EL (cell line): ENCODE measurements around the gene TCTA.

Source experiments
- DNase-seq: peaks from one replicate; pipeline ENCODE4 v3.0.0-alpha.2; 2016

The TCTA gene

DNA sequence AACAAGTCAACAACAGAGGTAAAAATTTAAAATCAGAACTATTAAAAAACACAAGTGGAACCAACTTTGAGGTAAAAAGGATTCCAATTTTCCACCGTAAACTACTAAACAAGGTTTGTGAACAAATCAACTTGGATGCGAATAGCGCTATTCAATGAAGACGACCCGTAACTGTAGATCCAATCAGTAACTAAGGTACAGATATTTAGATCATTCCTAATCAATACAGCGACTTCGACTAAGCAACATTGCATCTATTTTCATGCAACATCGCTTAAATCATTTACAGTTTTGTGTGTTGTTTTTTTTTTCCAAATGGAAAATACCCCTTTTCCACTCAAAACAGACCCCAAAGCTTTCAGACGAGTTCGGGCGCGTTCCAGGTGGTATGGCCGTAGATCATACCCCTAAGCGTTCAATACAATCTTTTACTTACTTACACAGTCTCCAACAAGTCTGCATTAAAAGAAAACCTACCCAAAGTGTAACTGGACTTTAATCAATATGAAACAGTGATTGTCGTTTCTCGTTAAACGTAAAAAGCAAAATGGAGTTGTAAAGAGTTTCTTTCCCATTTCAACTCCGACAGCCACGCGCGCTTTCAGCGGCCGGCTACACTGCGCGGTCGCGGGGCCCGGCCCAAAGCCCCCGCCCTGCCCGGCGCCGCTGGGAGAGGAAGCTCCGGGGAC lies 1.2 kb upstream of the TCTA start:
- DNase-seq: no peak

DNA sequence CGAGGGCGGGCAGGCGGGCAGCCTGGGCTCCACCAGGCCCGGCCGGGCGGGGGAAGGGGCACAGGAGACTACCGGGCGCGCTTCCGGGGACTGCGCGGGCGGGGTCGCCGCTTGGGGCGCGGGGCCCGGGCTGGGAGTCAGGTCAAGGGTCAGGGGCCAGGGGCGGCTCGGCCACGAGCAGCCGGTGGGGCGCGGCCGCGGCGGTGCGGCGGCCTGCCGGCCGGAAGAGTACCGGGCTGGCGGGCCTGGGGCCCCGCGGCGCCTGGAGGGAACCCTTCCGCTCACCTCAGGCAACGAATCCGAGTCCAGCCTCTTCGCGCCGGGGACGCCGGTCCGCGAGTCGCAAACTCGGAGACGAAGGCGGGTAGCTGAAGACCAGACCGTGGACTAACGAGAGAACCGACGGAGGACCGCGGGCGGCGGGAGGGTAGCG lies 672 bp upstream of the TCTA start:
- peak; percentile 34 for DNase-seq

DNA sequence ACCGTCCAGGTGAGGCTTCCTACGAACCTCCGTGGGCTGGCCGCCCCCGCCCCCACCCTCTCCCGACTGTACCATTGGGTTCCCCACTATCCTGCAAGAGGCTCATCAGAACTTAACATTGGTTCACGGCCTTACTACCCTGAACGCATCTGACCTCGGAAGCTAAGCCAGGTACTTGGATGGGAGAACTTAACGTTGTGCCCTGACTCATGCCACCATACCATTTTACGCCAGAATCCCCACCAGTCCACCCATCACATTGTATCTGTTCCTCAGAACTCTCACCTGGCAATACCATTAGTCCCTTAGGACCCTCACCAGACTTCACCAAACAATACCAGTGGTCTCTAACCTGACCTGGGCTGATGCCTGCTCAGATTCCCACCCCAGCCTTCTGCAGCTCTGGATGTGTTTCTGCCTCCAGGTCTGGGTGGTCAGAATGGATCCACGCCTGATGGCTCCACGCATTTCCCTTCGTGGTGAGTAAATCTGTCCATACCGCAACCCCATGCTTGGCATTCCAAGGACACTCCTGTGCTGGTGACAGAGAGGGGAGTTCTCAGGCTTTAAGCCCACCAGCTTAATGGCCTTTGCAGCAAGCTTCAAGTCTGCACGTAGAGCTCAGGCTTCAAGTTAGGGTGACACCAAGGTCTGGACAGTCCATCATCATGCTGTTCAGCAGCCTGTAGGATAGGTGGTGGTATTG lies 562 bp downstream of the TCTA start:
- peak; percentile 27 for DNase-seq

DNA sequence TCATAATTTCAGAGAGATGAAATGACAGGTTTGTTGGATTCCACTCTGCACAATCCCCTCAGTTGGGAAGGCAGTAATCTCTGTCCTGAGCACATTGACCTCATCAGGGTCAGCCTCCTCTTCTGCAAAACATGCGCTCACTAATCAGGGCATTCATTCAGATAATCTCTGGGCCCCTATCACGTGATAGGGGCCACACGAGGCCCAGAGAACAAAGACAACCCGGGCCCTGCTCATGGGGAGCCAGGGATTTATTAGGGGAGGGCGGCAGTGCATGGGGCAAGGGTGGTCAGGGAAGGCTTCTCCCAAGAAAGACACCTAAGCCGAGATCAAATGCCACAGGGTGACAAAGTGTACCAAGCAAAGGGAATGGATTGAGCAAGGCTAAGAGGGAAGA lies 1.1 kb downstream of the TCTA start:
- no peak for DNase-seq

DNA sequence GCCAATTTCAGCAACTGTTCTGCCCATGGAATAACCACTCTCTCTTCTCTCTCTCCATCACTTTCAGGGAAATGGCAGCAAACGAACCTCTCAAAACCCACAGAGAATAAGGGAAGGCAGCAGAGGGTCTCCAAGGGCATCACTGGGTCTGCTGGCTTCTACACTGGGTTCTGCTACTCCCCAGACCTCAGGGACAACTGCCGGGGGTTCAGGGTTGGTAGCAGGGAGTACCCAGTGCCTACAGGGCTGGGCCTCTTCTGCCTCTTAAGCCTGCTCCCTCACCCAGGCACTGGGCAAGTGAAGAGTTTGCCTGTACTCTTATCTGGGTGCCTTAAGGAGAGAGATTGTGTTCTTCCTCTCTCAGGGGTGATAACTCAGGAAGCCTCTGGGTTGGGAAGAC lies 2.5 kb downstream of the TCTA start:
- no peak for DNase-seq

DNA sequence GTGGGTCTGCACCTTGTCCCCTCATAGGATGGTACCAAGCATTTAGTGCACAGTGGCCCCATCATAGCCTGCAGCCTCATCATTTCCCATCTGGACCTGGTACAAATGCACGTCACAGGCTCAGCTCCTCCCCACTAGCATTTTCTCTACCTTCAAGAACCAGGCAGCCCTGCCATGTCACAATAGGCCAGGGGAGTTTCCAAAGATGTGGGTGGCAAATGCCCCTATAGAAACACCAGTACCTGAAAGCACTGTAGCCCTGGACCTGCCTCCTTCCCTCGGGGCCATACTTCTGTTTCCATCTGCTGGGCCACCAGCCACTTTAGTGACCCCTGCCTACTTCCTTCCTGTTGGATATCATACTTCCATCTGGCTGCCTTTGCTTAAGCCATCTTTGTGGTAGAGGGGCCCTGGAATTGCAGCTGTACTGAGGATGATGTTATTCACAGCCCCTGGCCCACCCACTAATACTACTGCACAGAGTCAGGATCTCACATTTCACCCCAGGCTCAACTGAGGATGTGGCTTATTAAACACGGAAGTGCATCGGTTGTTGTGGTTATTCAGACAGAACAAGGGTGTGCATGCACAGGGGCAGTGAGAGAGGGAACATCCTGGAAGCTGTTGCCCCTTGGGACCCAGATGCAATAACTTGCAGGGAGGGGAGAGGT lies 3.8 kb downstream of the TCTA start:
- no peak for DNase-seq

DNA sequence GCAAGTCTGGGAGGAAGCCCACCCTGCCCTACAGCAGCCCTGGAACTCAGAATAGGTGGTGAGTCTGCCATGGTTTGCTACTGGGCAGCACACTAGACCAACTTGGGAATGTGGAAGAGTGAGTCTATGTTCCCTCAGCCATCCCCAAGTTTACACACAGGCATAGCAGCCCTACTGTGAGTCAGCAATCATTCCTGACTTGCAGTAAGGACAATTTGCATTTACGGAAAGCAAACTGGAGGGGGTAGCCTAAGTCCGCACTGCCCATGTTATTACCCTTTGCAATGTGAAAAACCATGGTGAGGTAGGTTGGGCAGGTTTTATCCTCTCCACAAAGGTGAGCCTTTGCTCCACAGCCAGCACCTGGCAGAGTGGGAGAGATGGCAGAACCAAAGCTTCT lies 4.6 kb downstream of the TCTA start:
- DNase-seq: no peak

DNA sequence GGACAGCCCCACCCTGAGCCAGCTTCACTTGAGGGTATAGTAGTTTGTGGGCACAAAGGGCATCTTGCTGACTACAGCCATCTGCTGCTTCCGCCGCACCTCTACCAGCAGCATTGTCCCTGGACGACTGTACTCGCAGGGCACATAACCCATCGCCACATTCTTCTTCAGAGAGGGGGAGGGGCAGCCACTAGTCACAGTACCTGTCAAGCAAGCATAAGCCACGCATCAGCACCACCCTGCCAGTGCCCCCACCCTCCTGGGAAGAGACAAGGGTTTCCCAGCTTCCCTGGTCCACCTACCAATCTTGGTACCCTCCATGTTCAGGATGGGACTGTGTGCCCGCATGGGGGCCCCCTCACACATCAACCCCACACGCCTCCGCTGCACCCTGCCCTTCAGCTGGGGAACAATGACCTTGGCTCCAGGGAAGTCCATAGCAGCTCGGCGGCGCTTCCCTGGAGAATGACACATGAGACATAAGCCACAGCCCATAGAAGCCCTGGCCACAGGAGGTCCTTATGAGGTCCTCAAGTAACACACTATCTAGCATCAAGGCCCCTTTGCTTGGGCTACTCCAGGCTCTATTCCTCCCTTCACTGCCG lies 5.4 kb downstream of the TCTA start:
- DNase-seq: no peak

DNA sequence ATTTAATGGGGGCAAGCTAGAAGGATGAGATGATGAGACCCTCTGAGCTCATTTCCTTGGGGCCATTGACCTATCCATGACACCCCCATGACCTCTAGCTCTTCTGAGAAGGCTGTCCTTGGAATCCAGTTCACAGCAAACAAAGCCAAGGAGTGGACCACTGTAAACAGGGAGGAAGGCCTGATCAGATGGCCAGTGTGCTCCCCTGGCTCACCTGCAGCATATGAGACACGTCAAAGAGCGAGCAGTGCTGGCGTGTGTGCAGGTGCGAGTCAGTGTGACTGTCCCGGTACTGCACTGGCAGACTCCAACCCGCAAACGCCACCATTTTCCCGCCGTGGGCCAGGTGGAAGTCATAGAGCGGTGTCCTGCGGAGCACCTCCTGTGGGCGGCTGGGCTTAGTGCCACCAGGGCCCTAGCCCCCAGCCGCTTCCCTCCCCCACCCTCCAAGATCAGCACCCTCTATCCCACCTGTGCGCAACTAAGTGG lies 9.7 kb downstream of the TCTA start:
- DNase-seq: no peak

DNA sequence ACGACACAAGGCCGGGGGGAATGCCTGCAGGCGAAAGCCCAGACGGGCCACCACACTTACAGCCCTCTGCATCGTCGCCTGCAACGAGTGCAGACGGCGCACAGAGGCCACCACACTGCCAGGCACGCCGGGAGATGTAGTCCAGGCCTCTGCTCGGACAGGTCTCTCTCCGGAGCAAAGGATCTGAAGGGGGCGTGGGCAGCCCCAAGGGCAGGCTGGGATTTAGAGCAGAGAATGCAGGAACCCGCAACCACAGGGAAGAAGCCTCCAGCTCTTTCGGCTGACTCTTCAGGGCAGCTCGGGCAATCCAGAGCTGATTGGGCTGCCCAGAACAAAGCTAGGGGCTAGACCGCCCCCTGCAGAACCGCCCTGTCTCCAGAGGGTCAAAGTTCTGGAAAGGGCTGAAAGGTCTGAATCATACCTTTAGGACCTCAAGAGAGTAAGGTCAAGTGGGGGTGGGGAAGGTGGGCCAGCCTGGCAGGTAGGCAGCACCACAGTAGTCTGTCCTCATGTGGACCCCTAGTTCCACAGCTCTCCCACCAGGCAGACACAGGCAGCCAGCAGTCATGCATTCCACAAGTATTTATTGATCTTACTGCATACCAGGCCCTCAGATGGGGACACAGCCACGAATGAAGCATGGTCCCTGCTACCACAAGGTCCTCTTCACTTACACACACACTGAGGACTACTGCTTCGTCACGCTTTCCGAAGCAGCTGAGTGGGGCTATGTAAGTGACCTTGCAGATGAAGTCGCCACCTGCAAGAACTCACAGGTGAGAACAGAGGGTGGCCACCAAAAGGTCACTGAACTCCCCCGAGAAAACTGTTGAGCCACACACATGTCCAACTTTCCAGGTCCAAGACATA lies 10.4 kb downstream of the TCTA start, which contains the start of gene AMT:
Gene AMT (minus strand): TSS at position 95 of the 870 bp plus-strand sequence. CDS start 23 bp downstream, at position 72.
- no peak for DNase-seq

DNA sequence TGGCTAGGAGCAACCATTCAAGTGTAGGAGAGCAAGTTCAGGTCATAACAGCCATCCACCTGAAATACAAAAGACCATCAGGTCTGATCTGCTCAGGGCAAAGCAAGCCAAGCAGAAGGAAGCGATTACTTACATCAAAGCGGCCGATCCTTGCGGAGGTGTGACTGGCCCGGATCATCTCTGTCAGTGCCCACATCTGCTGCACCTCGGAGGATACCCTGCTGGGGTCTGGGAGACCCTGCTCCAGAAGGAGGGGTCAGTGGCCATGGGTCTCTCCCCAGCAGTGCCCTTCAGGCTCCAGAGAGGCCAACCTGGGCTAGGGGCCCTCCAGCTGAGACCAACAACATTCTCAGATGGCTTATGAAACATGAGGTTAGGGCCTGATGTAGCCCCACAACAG lies 12.6 kb downstream of the TCTA start:
- DNase-seq: no peak

DNA sequence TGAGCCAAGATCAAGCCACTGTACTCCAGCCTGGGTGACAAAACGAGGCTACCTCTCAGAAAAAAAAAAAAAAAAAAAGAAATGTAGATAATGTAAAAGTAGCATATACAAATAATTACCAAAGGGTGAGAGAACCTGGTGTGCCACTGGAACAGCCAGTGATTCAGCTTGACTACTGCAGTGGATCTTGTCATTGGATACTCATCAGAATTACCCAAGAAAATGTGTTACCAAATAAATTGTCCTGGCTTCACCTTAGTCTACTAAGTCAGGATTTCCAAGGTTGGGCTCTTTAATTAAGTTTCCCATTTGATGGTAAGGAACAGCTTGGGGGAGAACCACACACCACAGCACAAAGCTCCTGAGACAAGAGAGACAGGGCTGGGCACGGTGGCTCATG lies 15.4 kb downstream of the TCTA start:
- DNase-seq: no peak

DNA sequence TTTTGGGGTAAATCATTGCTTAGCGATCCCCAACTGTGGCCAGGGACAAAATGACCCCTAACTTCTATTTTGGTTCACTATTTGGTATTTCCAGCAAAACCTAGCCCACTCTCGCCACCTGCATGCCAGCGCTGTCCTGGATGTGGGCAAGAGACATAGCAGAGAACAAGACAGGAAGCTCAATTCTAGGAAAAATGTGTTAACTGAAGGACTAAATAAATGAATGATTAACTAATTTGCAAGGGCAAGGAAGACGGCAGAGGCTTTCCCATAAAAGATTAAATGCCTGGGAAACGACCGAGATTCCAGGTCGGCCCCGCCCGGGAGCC lies 16.5 kb downstream of the TCTA start:
- DNase-seq: no peak

DNA sequence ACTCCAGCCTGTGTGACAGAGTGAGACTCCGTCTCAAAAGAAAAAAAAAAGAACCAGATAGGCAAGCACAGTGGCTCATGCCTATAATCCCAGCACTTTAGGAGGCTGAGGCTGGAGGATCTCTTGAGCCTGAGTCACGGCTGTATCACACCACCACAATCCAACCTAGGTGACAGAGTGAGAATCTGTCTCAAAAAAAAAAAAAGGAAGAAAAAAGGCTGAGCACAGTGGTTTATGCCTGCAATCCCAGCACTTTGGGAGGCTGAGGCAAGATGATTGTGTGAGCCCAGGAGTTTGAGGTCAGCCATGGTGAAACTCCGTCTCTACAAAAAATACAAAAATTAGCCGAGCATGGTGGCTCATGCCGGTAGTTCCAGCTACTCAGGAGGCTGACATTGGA lies 22.5 kb downstream of the TCTA start:
- DNase-seq: no peak

DNA sequence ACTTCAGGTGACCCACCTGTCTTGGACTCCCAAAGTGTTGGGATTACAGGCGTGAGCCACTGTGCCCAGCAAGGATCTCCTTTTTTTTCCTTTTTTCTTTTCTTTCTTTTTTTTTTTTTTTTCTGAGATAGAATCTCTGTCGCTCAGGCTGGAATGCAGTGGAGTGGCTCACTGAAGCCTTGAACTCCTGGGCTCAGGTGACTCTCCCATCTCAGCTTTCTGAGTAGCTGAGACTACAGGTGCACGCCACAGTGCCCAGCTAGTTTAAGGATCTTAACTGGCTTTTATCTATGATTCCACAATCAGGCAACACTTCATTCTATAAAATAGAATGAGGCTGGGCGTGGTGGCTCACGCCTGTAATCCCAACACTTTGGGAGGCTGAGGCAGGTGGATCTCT lies 33.2 kb downstream of the TCTA start:
- DNase-seq: no peak

DNA sequence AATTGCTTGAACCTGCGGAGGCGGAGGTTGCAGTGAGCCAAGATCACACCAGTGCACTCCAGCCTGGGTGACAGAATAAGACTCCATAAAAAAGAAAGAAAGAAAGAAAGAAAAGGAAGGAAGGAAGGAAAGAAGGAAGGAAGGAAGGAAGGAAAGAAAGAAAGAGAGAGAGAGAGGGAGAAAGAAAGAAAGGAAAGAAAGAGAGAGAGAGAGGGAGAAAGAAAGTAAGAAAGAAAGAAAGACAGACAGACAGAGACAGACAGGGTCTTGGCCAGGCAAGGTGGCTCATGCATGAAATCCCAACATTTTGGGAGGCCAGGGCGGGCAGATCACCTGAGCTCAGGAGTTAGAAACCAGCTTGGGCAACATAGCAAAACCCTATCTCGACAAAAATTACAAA lies 41.4 kb downstream of the TCTA start:
- no peak for DNase-seq

DNA sequence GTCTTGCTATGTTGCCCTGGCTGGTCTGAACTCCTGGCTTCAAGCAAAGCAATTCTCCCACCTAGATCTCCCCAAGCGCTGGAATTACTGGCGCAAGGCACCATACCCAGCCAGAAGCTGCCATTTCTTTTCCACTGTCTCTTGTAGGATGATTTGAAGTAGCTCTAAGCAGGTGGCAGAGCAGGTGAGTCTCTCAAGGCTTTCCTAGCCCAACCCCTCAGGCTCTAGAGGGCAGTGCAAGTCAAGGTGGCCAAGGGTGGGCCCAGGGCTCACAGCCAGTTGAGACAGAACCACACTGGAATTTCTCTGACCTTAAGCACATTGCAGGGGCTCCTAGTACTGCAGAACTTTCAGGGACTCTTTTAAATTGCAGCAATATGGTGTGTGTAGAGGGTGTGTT lies 42.2 kb downstream of the TCTA start:
- no peak for DNase-seq

DNA sequence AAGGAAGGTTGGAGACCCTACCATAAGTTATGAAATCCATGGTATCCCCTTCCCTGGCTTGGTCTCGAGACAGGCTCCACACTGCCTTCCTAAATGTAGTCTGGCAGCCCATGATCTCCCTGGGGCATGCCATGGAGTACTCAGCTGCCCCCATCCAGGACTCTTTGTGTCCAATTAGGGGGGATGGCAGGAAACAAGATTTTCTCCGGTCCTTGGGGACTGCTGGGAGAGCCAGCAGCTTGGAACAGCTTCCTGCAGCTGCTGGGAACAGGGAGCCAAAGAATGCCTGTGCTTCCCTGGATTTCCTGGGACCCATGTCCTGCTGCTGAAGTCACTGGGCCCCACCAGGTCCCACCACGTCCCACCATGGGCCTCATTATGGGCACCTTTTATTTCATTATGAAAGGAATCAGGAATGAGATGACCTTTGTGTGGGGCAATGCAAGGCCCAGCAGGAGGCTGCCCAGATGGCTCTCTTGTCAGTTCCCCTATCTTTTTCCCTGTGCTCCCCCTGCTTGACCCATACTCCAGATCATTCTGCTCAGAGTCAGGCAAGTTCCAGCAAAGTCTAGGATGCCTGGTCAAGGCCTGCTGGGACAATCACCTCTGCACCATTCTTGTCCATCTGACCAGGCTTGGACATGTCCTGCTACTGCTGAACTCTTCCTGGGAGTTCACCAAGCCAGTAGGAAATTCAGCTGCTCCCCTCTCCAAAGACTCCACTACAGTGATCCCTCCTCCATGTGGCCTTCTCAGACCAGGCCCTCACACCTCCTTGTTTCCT lies 42.9 kb downstream of the TCTA start:
- DNase-seq: no peak

DNA sequence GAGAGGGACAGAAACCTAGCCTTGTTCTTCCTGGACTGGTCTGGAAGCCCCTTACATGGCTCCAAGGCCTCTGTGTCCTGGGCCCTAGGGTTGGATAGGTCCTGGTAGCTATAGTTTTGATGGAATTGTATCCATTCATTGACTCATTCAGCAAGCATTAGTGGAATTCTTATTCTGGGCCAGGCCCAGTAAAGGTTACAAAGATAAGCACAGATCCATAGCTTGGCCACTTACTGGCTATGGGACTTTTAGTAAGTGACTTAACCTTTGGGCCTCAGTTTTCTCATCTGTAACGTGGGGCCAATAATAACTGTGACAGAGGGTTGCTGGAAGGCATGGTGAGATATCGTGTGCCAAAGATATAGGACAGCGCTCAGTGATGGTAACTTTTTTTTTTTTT lies 44.2 kb downstream of the TCTA start:
- peak; percentile 67 for DNase-seq

DNA sequence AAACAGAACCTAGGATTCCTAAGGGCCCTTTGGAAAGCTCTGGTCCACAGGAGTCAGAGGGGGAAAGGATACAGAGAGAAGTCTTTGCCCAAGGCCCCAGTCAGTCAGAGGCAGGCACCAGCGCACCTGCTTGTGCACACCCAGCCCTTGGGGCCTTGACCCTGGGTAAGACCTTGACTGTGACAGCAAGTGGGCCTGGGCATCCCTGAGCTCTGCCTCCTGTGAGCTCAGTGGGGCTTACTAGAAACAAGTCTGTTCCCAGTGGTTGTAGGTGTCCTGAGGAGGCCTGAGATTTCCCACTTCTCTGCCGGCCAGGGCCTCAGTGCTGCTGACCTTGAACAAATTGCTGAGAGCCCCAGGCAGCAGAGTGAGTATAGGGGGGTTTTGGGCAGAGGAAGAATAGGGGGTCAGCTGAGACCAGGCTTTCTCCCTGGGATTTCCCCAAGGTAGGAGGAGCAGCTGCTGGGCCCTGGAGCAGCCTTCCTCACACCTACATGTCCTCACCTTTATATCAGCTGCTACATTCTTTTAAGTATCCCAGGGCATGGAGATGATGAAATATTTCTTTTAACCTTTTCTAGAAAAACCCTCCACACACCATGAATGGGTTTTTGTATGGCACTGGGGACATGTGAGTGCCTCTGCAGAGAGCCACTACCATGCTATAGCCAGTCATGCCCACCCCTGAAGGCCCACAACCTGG lies 48.1 kb downstream of the TCTA start:
- DNase-seq: no peak

DNA sequence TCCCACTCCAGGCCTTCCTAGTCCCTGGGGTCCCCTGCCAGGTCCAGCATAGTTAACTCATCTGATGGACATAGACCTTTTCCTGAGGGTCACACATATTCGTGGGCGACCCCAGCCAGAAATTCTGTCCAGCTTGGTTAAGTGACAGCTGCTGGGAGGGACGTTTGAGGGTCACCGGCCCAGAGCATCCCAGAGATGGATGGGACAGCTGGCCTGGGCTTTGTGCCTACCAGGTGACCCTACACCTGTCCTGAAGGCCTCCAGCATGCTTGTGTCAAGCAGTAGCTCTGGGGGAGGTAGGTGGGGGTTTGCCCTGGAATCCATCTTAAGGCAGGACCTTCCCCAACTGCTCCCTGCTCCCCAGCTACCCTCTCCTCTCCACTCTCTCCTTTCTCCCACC lies 48.7 kb downstream of the TCTA start:
- no peak for DNase-seq
